DND-41 (cell line): ENCODE data around the gene PLSCR4.

Source experiments
- EZH2 ChIP-seq: IDR thresholded peaks from 3 replicates; pipeline ENCODE4 v1.6.1; 2012; ENCODE audit warnings: borderline replicate concordance, low read depth, mild to moderate bottlenecking, moderate library complexity, low read length, inconsistent platforms; ENCODE audit not compliant: severe bottlenecking
- TF ChIP-seq, protein P1 (sequence below): IDR thresholded peaks from 2 replicates; pipeline ENCODE4 v1.5.1; 2012; ENCODE audit warnings: borderline replicate concordance, low read length, moderate library complexity, mild to moderate bottlenecking; ENCODE audit not compliant: poor library complexity, severe bottlenecking; ENCODE audit errors: extremely low read depth

- TF ChIP-seq, protein P1, sequence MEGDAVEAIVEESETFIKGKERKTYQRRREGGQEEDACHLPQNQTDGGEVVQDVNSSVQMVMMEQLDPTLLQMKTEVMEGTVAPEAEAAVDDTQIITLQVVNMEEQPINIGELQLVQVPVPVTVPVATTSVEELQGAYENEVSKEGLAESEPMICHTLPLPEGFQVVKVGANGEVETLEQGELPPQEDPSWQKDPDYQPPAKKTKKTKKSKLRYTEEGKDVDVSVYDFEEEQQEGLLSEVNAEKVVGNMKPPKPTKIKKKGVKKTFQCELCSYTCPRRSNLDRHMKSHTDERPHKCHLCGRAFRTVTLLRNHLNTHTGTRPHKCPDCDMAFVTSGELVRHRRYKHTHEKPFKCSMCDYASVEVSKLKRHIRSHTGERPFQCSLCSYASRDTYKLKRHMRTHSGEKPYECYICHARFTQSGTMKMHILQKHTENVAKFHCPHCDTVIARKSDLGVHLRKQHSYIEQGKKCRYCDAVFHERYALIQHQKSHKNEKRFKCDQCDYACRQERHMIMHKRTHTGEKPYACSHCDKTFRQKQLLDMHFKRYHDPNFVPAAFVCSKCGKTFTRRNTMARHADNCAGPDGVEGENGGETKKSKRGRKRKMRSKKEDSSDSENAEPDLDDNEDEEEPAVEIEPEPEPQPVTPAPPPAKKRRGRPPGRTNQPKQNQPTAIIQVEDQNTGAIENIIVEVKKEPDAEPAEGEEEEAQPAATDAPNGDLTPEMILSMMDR, result no peak
- TF ChIP-seq EZH2, result no peak
Observed at GRCh38 chr3:146148468-146148931, 102.4 kb downstream of the PLSCR4 start.
